K562 (cell line): ENCODE data around the gene NPAS3. TPM values are rescaled to one million over a fixed set of nuclear protein-coding genes. Genes with fewer than 3 reads are reported as not detected.

Experiments
- HDAC6 ChIP-seq: IDR thresholded peaks from 2 replicates; pipeline ENCODE4 v1.6.1; 2012; ENCODE audit warnings: low read depth, mild to moderate bottlenecking, control low read depth, inconsistent platforms, low read length, moderate library complexity
- HMGN3 ChIP-seq: IDR thresholded peaks from 2 replicates; pipeline ENCODE4 v1.6.1; 2011; ENCODE audit warnings: borderline replicate concordance, low read depth, mild to moderate bottlenecking, mixed read lengths, low read length; ENCODE audit not compliant: insufficient read length; ENCODE audit errors: extremely low read depth
- MCM7 ChIP-seq, 2 experiments: fragments of 450-650 bp; IDR thresholded peaks; 2 replicates each; pipeline ENCODE4 v1.6.1; 2016 to 2018
- MECOM ChIP-seq: fragments of 250-450 bp; sonication (Bioruptor Pico); IDR thresholded peaks from 2 replicates; pipeline ENCODE4 v1.8.0; 2022; ENCODE audit warnings: inconsistent platforms
- PCBP2 ChIP-seq: fragments of 200-400 bp; formaldehyde crosslinking; IDR thresholded peaks from 2 replicates; pipeline ENCODE4 v1.6.1; 2018; ENCODE audit warnings: low read length, low read depth, mild to moderate bottlenecking, moderate library complexity; ENCODE audit not compliant: poor library complexity, severe bottlenecking
- POLR2A ChIP-seq: fragments of 450-650 bp; conservative IDR thresholded peaks from 2 replicates; pipeline ENCODE4 v1.6.1; 2016
- SETDB1 ChIP-seq: IDR thresholded peaks from one replicate; pipeline ENCODE4 v1.6.1; 2012; ENCODE audit warnings: low read length, control low read depth, inconsistent platforms
- SRSF3 ChIP-seq: fragments of 200-400 bp; formaldehyde crosslinking; IDR thresholded peaks from 2 replicates; pipeline ENCODE4 v1.6.1; 2016; ENCODE audit warnings: mild to moderate bottlenecking, low read length, moderate library complexity; ENCODE audit not compliant: insufficient read depth
- polyA plus RNA-seq, 8 experiments: library from polyadenylated mRNA; depleted of rRNA in 4 of 8; stranded (reverse) in 5 of 8; unstranded in 3 of 8; fragments of >200 nt; fragmentation: Nextera tagmentation in 2 of 8; fragmentation: Illumina TruSeq in 1 of 8; extraction: Ambion mirVana in 2 of 8; extraction: Trizol in 1 of 8; gene quantifications; 2 replicates each; pipeline versions ENCODE4 v1.2.1 to v1.2.3, GENCODE V29; 2011 to 2014; ENCODE audit warnings: inconsistent platforms in 1 of 8, missing spikeins in 1 of 8
- total RNA-seq, 7 experiments: library from RNA; depleted of rRNA in 6 of 7; stranded (reverse); fragments of >200 nt in 6 of 7; fragmentation: Illumina TruSeq in 2 of 7; extraction: Trizol in 2 of 7; gene quantifications; 2 replicates each; pipeline versions ENCODE4 v1.2.1 to v1.2.3, GENCODE V29; 2011 to 2021; ENCODE audit warnings: low replicate concordance in 1 of 7
- TF ChIP-seq, protein P1 (sequence below), 2 experiments: IDR thresholded peaks in 1 of 2; conservative IDR thresholded peaks in 1 of 2; 2 replicates each; pipeline ENCODE4 v1.6.1; 2016; ENCODE audit warnings: low read depth in 2 of 2, mild to moderate bottlenecking in 1 of 2, missing compliant biosample characterization in 1 of 2, missing genetic modification characterization in 1 of 2, moderate library complexity in 1 of 2
- TF ChIP-seq, protein P2 (sequence below): sonication (generic); formaldehyde crosslinking; IDR thresholded peaks from 2 replicates; pipeline ENCODE4 v1.8.1; 2023; ENCODE audit warnings: mild to moderate bottlenecking, missing genetic modification reagents, moderate library complexity

Gene NPAS3
- total and polyA plus RNA-seq, 9 of the 15 experiments (the other 6 are each of a cell fraction or from before 2014, with no cell fraction given): 0.04 TPM; not detected in 8

DNA sequence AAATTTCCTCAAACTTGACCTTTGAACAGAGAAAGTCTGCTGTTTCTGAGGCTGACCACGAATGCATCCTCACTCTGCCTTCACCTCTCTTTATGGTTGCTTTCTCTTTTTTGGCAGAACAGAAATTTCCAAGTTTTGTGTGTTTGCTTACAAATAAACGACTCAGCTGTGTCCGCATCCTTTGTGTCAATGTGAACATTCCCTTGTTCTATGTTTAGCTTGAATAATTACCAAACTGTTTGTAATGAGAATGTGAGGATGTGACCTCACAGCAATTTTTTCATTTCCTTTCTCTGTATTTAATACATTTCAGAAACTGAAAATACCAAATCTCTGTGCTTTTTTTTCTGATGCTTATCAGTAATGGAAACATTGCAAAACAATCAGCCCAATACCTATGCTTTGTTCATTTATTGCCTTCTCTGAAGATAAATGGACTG lies 601.3 kb downstream of the NPAS3 start (continued):
- no peak for TF ChIP-seq MECOM (CRISPR knock-in tag)
- TF ChIP-seq, protein P1, sequence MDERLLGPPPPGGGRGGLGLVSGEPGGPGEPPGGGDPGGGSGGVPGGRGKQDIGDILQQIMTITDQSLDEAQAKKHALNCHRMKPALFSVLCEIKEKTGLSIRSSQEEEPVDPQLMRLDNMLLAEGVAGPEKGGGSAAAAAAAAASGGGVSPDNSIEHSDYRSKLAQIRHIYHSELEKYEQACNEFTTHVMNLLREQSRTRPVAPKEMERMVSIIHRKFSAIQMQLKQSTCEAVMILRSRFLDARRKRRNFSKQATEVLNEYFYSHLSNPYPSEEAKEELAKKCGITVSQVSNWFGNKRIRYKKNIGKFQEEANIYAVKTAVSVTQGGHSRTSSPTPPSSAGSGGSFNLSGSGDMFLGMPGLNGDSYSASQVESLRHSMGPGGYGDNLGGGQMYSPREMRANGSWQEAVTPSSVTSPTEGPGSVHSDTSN (CRISPR knock-in tag; IDR thresholded peaks at IDR 0.05; ENCODE audit: low read depth): no peak
- TF ChIP-seq, protein P1 (tag; conservative IDR thresholded peaks at IDR 0.05; ENCODE audit: low read depth): no peak
- TF ChIP-seq SETDB1: no peak
- no peak for TF ChIP-seq HMGN3
- no peak for TF ChIP-seq HDAC6
- TF ChIP-seq, protein P2, sequence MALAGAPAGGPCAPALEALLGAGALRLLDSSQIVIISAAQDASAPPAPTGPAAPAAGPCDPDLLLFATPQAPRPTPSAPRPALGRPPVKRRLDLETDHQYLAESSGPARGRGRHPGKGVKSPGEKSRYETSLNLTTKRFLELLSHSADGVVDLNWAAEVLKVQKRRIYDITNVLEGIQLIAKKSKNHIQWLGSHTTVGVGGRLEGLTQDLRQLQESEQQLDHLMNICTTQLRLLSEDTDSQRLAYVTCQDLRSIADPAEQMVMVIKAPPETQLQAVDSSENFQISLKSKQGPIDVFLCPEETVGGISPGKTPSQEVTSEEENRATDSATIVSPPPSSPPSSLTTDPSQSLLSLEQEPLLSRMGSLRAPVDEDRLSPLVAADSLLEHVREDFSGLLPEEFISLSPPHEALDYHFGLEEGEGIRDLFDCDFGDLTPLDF (CRISPR knock-in tag): no peak
- no peak for TF ChIP-seq PCBP2
- TF ChIP-seq MCM7 (IDR thresholded peaks at IDR 0.05): no peak
- no peak for TF ChIP-seq SRSF3
- no peak for TF ChIP-seq POLR2A
